ENCODE measurements around the gene LRRC56. TPM values are rescaled to one million over a fixed set of nuclear protein-coding genes. Genes with fewer than 3 reads are reported as not detected.

The LRRC56 gene
- total RNA-seq, 1 donor from 2014 or later: not detected

DNA sequence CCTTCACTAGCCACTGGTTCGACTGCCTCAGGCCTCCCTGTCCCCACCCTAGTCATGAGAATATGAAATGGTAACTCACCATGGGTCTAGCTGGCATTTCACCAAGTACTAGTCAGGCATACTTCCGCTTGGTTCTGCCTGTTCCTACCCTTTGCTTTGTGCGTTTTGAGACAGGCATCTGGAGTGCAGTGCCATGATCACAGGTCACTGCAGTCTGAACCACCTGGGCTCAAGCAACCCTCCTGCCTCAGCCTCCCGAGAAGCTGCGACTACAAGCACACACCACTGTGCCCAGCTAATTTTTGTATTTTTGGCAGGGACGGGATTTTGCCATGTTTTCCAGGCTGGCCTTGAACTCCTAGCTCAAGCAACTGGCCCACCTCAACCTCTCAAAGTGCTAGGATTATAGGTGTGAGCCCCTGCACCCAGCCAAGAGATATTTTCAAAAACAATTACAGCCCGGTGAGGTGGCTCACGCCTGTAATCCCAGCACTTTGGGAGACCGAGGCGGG, 16.1 kb upstream of the LRRC56 start:
- TF ChIP-seq, protein P1, sequence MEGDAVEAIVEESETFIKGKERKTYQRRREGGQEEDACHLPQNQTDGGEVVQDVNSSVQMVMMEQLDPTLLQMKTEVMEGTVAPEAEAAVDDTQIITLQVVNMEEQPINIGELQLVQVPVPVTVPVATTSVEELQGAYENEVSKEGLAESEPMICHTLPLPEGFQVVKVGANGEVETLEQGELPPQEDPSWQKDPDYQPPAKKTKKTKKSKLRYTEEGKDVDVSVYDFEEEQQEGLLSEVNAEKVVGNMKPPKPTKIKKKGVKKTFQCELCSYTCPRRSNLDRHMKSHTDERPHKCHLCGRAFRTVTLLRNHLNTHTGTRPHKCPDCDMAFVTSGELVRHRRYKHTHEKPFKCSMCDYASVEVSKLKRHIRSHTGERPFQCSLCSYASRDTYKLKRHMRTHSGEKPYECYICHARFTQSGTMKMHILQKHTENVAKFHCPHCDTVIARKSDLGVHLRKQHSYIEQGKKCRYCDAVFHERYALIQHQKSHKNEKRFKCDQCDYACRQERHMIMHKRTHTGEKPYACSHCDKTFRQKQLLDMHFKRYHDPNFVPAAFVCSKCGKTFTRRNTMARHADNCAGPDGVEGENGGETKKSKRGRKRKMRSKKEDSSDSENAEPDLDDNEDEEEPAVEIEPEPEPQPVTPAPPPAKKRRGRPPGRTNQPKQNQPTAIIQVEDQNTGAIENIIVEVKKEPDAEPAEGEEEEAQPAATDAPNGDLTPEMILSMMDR (IDR thresholded peaks at IDR 0.05): no peak
- DNase-seq (ENCODE audit: low spot score in 2 of 2): no peak
- peaks cover 2 to 3% of the 10 kb centered on the region in 2 donors for H3K4me1 ChIP-seq
- no peak overlapping the region for H3K4me3 ChIP-seq
- H3K36me3 ChIP-seq: no peaks in the 10 kb centered on the region
- H3K9me3 ChIP-seq: no peaks in the 10 kb centered on the region
- H3K27ac ChIP-seq: no peak overlapping the region
- intact Hi-C loops (cut with DNase I): no loop called here
- H3K27me3 ChIP-seq: no peaks in the 10 kb centered on the region

DNA sequence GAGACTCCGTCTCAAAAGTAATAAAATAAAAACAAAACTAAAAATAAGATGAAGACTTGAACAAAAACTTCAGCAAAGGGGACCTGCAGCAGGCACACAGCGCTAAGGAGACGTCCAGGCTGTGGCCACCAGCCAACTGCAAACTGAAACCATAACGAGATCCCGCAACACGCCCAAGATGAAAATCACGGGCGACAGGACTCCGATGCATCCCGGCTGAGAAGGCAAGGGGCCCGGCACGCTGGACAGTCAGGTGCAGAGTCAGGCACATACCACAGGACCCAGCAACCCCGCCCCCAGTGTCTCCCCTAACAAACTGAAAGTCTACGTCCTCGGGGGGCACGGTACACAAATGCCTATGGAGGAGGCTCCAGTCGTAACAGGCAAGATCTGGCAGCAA, 11.1 kb upstream of the LRRC56 start:
- intact Hi-C loops (cut with DNase I): no loop called here
- H3K9me3 ChIP-seq: no peaks in the 10 kb centered on the region

DNA sequence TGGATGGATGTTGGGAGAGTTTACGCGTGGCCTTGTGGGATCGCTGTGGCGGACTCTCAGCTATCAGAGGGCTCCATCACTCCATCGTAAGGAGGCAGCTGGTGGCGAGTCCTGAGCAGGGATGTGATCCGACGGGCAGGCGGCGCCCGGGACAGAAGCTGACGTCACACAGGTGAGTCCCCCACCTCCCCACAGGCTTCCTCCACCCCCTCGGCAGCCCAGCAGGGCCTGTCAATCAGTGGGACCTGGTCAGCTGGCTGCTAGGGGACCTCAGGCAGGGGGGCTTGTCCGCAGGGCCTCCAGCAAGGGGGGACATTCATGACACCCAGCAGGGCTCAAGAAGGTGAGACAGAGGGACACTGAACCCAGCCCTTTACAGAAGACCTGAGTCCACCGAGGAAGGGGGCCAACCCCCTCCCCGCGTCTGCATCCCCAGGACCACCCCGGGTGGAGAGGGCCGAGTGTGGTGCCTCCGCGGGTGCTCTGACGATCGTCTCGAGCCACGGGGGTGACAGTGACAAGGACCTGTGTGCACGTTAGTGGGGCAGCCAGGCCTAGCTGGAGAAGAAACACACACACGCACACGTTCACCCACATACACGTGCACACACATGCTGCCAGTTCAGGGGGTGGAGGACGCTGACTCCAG, 9.0 kb upstream of the LRRC56 start:
- Histone ChIP-seq H3K27me3 (no peaks in the 10 kb centered on the region), H3K4me1 (no peaks in the 10 kb centered on the region), H3K9me3 (no peaks in the 10 kb centered on the region), H3K36me3 (peaks cover 23% of the 10 kb centered on the region in 2 donors), H3K4me3 (no peak overlapping the region), H3K27ac (no peak overlapping the region)
- intact Hi-C loops (cut with DNase I): no loop called here
- TF ChIP-seq, protein P1 (IDR thresholded peaks at IDR 0.05): no peak
- peak in 1 of 2 donors; percentile 55 for DNase-seq (ENCODE audit: low spot score in 2 of 2)

More for the DNA sequence above, 11.1 kb upstream of the LRRC56 start:
- no peak overlapping the region for H3K4me3 ChIP-seq
- H3K27me3 ChIP-seq: no peaks in the 10 kb centered on the region
- no peak for DNase-seq (ENCODE audit: low spot score in 2 of 2)
- H3K27ac ChIP-seq: no peak overlapping the region
- H3K36me3 ChIP-seq: peaks cover 2 to 3% of the 10 kb centered on the region in 2 donors
- TF ChIP-seq, protein P1 (IDR thresholded peaks at IDR 0.05): no peak
- no peaks in the 10 kb centered on the region for H3K4me1 ChIP-seq

DNA sequence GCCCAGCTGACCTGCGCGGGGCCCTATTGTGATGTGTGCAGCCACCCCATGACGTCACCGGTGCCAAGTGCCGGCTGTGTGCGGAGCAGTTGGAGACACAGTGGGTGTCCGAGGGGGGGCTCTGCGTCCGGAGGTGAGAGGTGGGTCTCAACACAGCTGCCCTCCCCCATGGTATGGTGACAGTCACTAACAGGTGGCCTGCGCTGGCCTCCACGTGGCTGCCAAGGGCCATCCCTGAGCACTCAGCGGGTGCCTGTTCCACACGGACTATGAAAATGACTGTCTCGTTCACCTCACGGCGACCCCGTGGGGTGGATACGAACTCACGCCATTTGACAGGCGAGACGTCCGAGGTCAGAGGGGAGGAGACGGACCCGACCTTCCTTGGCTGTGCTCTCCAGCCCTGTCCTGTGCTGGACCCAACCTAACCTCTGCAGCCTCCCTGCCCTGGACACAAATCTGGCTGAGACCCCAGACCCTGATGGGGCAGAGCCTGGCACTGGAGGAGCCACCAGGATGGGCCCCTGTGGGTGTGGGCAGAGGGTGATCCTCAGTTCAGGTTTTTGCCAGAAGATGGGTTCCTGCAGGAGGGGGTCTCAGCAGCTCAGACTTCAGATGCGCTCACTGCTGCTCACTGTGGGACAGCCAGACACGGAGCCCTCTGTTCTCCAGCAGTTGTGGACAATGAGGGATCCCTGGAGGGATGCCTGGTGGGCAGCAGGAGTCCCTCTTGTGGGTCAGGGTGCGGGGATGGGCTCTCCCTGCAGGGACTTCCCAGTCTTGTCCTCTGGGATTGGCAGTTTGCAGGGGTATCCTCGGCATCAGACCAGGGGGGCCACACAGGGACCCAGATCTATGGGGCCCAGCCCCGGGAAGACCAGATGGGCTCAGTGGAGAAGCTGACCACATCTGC, 8.3 kb upstream of the LRRC56 start:
- Histone ChIP-seq H3K9me3 (no peaks in the 10 kb centered on the region), H3K4me3 (no peak overlapping the region), H3K4me1 (peaks cover under 1 to 4% of the 10 kb centered on the region in 2 donors), H3K36me3 (peaks cover 23 to 27% of the 10 kb centered on the region in 2 donors), H3K27ac (no peak overlapping the region), H3K27me3 (no peaks in the 10 kb centered on the region)
- intact Hi-C loops (cut with DNase I): no loop called here
- DNase-seq (ENCODE audit: low spot score in 2 of 2): peak in 1 of 2 donors; percentile 57
- TF ChIP-seq, protein P1 (IDR thresholded peaks at IDR 0.05): no peak

DNA sequence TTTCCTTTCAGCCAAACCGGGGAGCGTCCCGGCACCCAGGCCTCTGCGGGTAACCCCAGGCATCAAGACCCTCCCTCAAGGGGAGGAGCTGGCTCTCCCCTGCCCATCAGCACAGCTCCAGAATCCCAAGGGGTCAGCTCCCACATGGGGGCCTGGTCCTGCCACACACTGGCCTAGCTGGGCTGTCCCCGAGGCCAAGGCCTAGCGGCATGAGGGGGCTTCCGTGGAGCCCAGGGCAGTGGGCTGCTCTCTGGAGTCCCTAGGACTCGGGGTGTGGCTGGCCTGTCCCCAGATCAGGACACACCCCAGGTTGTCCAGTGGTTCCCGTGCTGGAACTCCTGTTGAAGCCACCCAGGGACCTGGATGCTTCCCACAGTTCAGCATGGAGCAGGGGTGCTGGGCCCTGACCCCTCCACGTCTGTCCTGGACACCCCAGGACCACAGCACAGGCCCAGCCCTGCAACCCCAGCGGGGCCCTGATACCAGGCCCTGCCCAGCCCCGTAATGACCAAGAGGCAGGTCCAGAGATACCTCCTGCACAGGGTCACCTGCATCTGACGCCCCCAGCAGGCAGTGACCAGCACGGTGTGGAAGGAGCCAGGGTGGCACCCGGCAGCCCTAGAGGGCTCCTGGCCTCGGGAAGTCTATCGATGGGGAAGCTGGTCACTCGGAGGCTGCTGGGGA, 7.5 kb upstream of the LRRC56 start:
- Histone ChIP-seq H3K4me3 (no peak overlapping the region), H3K4me1 (peaks cover 6 to 12% of the 10 kb centered on the region in 2 donors), H3K36me3 (peaks cover 23 to 27% of the 10 kb centered on the region in 2 donors), H3K9me3 (no peaks in the 10 kb centered on the region), H3K27me3 (no peaks in the 10 kb centered on the region), H3K27ac (no peak overlapping the region)
- intact Hi-C loops (cut with DNase I): no loop called here
- TF ChIP-seq, protein P1 (IDR thresholded peaks at IDR 0.05): no peak
- DNase-seq (ENCODE audit: low spot score in 2 of 2): peak in 1 of 2 donors; percentile 56
